ENCODE measurements around the gene TMEM129. TPM values are rescaled to one million over a fixed set of nuclear protein-coding genes. Genes with fewer than 3 reads are reported as not detected.

The TMEM129 gene
- total RNA-seq, 4 donors from 2014 or later = 46.6 to 94.2 (median 64.6) TPM

DNA sequence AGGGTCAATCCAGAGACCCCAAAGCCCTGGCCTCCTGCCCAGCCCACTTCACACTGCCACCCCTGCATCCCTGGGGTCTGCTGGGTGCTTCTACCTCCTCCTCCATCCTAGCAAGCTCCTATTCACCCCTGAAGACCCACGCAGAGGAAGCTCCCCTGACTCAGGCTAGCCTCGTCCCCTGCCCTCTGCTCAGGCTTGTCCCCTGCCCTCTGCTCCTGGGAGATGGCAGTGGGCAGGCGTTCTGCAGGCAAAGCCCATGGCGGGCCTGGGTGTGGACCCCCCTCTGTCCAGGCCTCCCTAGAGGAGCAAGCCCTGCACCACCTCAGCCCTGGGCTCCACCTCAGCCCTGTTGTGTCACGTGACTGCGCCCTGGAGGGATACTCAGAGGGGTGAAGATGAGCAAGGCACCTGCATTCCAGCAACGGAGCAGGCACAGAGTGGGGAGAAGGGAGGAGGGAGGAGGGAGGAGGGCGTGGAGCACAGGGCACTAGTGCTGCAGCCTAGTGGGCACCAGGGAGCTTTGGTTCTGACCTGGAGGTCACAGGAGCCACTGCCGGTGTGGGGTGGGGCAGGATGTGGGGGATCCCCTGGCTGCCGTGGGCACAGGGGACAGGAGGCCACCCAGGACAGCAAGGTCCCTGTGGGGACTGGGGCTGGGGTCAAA, 44.4 kb upstream of the TMEM129 start:
- Histone ChIP-seq H3K9me3 (no peaks in the 10 kb centered on the region), H3K4me3 (no peak overlapping the region), H3K36me3 (no peaks in the 10 kb centered on the region), H3K27me3 (peaks cover 58% of the 10 kb centered on the region), H3K4me1 (peaks cover 0 to 36% (median 13%) of the 10 kb centered on the region in 3 donors), H3K27ac (no peak overlapping the region)
- ATAC-seq = no peak
- no peak for TF ChIP-seq POLR2A (IDR thresholded peaks at IDR 0.05)
- no peak for TF ChIP-seq EP300 (IDR thresholded peaks at IDR 0.05)
- WGBS, 2 donors (ENCODE audit: low coverage in 1 of 2) = 100% methylated on average over 1 of the region's 10 CpGs; no CpG with 5 or more reads in 1 of the 2 donors

DNA sequence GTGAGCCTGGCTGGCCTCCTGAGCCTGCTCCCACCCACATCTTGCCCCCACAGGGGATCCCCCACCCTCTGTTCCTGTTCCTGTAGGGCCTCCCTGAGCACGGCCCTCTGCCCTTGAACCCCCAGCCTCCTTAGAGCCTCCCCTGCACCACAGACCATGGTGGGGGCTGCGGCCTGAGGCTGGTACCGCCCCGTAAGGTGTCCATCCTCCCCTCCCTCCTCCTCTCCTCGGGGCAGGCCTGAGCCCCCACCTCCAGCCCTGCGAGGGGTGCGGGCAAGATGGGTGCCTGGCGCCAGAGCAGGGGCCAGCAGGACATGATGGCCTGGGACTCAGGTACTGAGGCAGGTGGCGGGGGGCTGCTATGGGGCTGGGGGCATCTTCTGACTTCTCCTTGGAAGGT, 43.5 kb upstream of the TMEM129 start:
- no peaks in the 10 kb centered on the region for H3K36me3 ChIP-seq
- peaks cover 0 to 36% (median 13%) of the 10 kb centered on the region in 3 donors for H3K4me1 ChIP-seq
- H3K4me3 ChIP-seq = no peak overlapping the region
- no CpG with 5 or more reads among the region's 9 CpGs for WGBS, 2 donors (ENCODE audit: low coverage in 1 of 2)
- no peak overlapping the region for H3K27ac ChIP-seq
- H3K9me3 ChIP-seq = no peaks in the 10 kb centered on the region
- TF ChIP-seq, protein P1, sequence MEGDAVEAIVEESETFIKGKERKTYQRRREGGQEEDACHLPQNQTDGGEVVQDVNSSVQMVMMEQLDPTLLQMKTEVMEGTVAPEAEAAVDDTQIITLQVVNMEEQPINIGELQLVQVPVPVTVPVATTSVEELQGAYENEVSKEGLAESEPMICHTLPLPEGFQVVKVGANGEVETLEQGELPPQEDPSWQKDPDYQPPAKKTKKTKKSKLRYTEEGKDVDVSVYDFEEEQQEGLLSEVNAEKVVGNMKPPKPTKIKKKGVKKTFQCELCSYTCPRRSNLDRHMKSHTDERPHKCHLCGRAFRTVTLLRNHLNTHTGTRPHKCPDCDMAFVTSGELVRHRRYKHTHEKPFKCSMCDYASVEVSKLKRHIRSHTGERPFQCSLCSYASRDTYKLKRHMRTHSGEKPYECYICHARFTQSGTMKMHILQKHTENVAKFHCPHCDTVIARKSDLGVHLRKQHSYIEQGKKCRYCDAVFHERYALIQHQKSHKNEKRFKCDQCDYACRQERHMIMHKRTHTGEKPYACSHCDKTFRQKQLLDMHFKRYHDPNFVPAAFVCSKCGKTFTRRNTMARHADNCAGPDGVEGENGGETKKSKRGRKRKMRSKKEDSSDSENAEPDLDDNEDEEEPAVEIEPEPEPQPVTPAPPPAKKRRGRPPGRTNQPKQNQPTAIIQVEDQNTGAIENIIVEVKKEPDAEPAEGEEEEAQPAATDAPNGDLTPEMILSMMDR (IDR thresholded peaks at IDR 0.05) = no peak
- no peak for TF ChIP-seq POLR2AphosphoS5 (IDR thresholded peaks at IDR 0.05)
- TF ChIP-seq POLR2A (IDR thresholded peaks at IDR 0.05) = no peak
- TF ChIP-seq EP300 (IDR thresholded peaks at IDR 0.05) = no peak
- H3K27me3 ChIP-seq = peaks cover 49% of the 10 kb centered on the region
- no peak for ATAC-seq

DNA sequence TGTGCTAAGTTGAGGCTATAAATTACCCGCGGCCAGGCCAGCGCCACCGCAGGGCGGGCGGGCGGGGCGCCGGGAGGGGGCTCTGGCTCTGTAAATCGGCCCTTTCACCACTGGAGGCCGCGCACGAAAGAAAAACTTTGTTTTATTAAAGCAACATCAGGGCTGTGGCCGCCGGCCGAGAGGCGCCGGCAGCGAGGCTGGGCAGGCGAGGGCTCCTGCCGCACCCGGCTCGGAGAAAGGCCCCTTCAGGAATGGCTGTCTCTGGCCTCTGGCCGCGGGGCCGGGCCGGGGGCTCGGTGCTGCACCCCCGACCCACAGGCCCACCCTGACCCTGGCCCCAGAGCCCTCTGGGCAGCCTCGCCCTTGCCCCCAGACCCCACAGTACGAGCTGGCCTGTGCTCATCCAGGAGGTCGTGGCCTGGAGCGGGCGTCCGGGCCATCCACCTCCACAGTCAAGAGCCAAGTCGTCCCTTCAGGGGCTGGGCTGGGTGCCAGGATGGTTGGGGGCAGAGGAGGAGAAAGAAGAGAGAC, 42.5 kb upstream of the TMEM129 start:
- ATAC-seq = peak; percentile 44
- TF ChIP-seq EP300 (IDR thresholded peaks at IDR 0.05) = no peak
- TF ChIP-seq, protein P1 (IDR thresholded peaks at IDR 0.05) = peak in 1 of 4 experiments; percentile 44
- H3K27ac ChIP-seq = peak overlapping the region in 2 of 4 donors; percentile 19 to 55

DNA sequence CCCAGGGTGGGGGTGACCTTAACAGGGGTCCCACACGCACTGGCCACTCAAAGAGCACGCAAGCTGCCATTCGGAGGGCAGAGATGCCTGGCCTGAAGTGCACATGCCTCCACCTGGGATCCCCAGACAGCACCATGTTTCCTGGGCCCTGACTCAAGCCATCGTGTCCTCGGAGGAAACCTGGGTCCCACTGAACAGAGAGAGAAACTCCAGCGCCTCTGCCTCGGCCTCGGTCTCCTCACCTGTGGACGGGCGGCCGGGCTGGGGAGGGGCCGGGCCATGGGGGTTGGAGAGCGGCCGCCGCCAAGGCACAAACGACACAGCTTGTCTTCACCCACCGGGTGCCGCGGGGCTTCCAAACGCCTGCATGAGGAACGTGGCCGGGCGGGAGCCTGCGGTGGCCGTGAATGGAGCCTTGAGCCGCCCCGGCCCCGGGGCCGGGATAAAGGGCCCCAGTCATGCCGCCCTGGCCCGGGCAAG, 42.0 kb upstream of the TMEM129 start:
- H3K27ac ChIP-seq = peak overlapping the region in 2 of 4 donors; percentile 19 to 55
- peaks cover 33% of the 10 kb centered on the region for H3K27me3 ChIP-seq
- H3K4me3 ChIP-seq = peak overlapping the region in 1 of 2 donors; percentile 39
- 38% methylated on average over 12 of the region's 31 CpGs; no CpG with 5 or more reads in 1 of the 2 donors for WGBS, 2 donors (ENCODE audit: low coverage in 1 of 2)
- TF ChIP-seq EP300 (IDR thresholded peaks at IDR 0.05) = no peak
- TF ChIP-seq POLR2AphosphoS5 (IDR thresholded peaks at IDR 0.05) = no peak
- TF ChIP-seq POLR2A (IDR thresholded peaks at IDR 0.05) = no peak
- TF ChIP-seq, protein P1 (IDR thresholded peaks at IDR 0.05) = no peak
- peaks cover 0 to 36% (median 13%) of the 10 kb centered on the region in 3 donors for H3K4me1 ChIP-seq
- no peaks in the 10 kb centered on the region for H3K36me3 ChIP-seq
- no peak for ATAC-seq
- no peaks in the 10 kb centered on the region for H3K9me3 ChIP-seq

More for the DNA sequence above, 42.5 kb upstream of the TMEM129 start:
- peaks cover 38% of the 10 kb centered on the region for H3K27me3 ChIP-seq
- 0% methylated on average over 9 of the region's 36 CpGs; no CpG with 5 or more reads in 1 of the 2 donors for WGBS, 2 donors (ENCODE audit: low coverage in 1 of 2)
- peak overlapping the region in 1 of 2 donors; percentile 39 for H3K4me3 ChIP-seq
- H3K36me3 ChIP-seq = no peaks in the 10 kb centered on the region
- H3K4me1 ChIP-seq = peaks cover 0 to 36% (median 13%) of the 10 kb centered on the region in 3 donors
- H3K9me3 ChIP-seq = no peaks in the 10 kb centered on the region

DNA sequence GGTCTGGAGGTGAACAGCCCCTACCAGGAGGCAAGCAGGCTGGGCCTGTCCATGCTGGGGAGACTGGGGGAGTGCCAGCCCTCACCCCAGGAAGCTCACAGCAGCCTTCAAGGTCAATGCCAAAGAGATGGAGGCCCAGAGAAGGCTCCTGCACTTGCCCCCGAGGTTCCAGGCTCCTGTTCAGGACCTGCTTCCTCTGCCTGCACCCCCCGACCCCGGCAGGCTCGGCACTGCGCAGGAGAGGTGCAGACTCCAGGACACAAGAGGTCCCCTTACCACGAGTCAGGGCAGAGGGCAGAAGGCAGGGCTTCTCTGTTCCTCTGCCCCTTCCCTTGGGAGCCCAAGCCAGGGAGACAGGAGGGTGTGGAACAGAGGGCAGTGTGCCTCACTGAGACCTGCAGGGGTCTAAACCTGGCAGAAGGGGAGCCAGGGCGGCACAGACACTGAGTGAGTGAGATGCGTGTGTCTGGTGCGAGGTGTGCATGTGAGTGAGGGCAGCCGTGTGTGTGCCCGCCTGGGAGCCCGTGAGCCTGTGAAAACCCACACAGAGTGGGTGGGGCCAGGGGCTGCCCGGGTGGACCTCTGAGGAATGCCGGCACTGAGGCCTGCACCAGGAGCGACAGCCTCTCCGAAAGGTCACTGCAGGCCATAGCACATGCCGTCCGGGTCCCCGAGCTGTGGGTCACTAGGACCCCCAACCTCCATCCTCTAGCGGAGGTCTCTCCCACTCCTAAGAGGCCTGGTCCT, 41.3 kb upstream of the TMEM129 start:
- Histone ChIP-seq H3K4me1 (peaks cover 0 to 29% (median 13%) of the 10 kb centered on the region in 3 donors), H3K9me3 (no peaks in the 10 kb centered on the region), H3K27ac (no peak overlapping the region), H3K4me3 (no peak overlapping the region), H3K36me3 (no peaks in the 10 kb centered on the region), H3K27me3 (peaks cover 27% of the 10 kb centered on the region)
- 88% methylated on average over 3 of the region's 20 CpGs; no CpG with 5 or more reads in 1 of the 2 donors for WGBS, 2 donors (ENCODE audit: low coverage in 1 of 2)
- TF ChIP-seq, protein P1 (IDR thresholded peaks at IDR 0.05) = no peak
- TF ChIP-seq POLR2A (IDR thresholded peaks at IDR 0.05) = no peak
- TF ChIP-seq EP300 (IDR thresholded peaks at IDR 0.05) = no peak
- no peak for ATAC-seq
